Measurements from ENCODE around the gene ACVRL1. TPM values are rescaled to one million over a fixed set of nuclear protein-coding genes. Genes with fewer than 3 reads are reported as not detected.

ACVRL1 gene
- total RNA-seq, 4 donors from 2014 or later: 115 to 440 (median 137) TPM

DNA sequence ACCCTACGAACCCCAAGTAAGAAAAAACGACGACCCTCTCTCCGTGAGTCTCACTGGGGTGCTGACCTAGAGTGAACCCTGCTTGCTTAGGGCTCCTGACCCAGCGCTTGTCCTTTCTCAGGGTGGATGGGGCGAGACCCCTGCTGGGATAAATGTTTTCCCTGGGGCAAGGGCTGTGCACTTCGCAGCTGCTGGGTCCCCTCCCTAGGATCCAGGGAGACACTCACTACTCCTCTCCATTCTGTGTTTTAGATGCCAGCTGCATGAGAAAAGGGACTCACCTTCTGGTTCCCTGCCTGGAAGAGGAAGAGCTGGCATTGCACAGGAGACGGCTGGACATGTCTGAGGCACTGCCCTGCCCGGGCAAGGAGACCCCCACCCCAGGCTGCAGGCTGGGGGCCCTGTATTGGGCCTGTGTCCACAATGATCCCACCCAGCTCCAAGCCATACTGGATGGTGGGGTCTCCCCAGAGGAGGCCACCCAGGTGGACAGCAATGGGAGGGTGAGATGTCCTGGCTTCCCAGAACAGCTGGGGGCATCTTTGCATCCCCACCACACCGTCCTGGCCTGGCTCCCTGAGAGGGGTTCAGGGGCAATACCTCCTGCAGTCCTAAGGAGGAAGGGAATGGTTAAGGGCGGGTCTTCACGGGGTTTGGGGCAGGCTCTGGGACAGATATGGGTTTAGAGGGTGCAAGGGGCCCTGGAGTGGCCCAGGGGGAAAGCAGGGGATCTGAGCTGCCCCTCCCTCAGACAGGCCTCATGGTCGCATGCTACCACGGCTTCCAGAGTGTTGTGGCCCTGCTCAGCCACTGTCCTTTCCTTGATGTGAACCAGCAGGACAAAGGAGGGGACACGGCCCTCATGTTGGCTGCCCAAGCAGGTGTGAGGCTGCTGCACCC is 18.7 kb upstream of the ACVRL1 start:
- no peak for DNase-seq
- H3K27me3 ChIP-seq: peaks cover 3% of the 10 kb centered on the region
- TF ChIP-seq, protein P1, sequence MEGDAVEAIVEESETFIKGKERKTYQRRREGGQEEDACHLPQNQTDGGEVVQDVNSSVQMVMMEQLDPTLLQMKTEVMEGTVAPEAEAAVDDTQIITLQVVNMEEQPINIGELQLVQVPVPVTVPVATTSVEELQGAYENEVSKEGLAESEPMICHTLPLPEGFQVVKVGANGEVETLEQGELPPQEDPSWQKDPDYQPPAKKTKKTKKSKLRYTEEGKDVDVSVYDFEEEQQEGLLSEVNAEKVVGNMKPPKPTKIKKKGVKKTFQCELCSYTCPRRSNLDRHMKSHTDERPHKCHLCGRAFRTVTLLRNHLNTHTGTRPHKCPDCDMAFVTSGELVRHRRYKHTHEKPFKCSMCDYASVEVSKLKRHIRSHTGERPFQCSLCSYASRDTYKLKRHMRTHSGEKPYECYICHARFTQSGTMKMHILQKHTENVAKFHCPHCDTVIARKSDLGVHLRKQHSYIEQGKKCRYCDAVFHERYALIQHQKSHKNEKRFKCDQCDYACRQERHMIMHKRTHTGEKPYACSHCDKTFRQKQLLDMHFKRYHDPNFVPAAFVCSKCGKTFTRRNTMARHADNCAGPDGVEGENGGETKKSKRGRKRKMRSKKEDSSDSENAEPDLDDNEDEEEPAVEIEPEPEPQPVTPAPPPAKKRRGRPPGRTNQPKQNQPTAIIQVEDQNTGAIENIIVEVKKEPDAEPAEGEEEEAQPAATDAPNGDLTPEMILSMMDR (IDR thresholded peaks at IDR 0.05): no peak
- TF ChIP-seq EP300 (IDR thresholded peaks at IDR 0.05; ENCODE audit: low read depth) (no peak), POLR2A (IDR thresholded peaks at IDR 0.05) (no peak), POLR2AphosphoS5 (IDR thresholded peaks at IDR 0.05) (no peak)
- in situ Hi-C loops (cut with MboI; ENCODE audit: low pct_ligation_motif_present in 1 of 4, low pct_unique_long_range_greater_than_20kb in 1 of 4, low sequenced_read_pairs in 3 of 4): no loop called here
- peaks cover 0 to 13% (median 7%) of the 10 kb centered on the region in 4 donors for H3K4me1 ChIP-seq
- no peaks in the 10 kb centered on the region for H3K36me3 ChIP-seq
- no peak overlapping the region for H3K4me3 ChIP-seq
- intact Hi-C loops (cut with DNase I; ENCODE audit: low total_unique reads): loop anchor here (5.0 kb wide), 1 partner anchor 94 kb away; no protein-coding TSS in a partner anchor
- H3K27ac ChIP-seq: no peak overlapping the region
- WGBS, 2 donors (ENCODE audit: low coverage in 1 of 2): 0 to 79% methylated on average over 1 to 15 of the region's 15 CpGs
- no peaks in the 10 kb centered on the region for H3K9me3 ChIP-seq

DNA sequence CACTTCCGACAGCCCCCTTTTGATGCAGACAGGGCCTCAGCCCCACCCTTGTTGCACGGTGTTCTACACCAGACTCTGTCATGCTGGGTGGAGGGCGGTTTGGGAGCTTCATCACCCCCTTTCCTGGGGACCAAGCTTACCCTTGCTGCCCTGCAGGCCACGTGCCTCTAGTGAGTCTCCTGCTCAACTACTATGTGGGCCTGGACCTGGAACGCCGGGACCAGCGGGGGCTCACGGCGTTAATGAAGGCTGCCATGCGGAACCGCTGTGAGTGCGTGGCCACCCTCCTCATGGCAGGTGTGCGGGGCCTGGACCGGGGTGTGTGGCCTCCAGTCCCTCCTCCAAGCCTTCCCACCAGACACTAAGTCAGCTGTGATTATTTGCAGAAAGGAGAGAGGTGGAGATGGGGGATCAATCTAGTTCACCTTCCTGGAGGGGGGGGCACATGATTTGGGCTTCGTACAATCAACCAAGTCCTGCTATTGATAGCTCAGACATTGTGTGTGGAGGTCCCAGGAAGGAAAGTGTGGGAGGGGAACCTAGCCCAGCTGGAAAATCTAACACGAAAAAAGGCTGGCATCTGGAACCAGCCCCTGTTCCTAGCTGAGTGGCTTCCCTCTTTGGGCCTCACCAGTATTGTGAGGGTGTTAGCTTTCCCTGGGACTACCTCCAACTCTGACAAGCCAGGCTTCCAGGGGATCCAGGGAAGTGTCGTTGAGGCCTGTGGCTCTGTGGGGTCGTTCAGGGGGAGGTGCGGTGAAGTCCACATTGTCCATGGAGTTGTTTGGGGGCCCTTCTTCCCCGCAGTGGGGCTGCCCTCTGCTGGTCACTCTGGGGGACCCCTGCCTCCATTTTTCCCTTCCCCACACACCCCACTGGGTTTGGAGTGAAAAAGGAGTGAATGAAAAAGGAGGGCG is 17.8 kb upstream of the ACVRL1 start:
- H3K9me3 ChIP-seq: no peaks in the 10 kb centered on the region
- H3K36me3 ChIP-seq: no peaks in the 10 kb centered on the region
- no peak overlapping the region for H3K4me3 ChIP-seq
- no peak for DNase-seq
- peaks cover 0 to 13% (median 7%) of the 10 kb centered on the region in 4 donors for H3K4me1 ChIP-seq
- in situ Hi-C loops (cut with MboI; ENCODE audit: low pct_ligation_motif_present in 1 of 4, low pct_unique_long_range_greater_than_20kb in 1 of 4, low sequenced_read_pairs in 3 of 4) (no loop called here), intact Hi-C loops (cut with DNase I; ENCODE audit: low total_unique reads) (loop anchor here (5.0 kb wide), 1 partner anchor 93 kb away; no protein-coding TSS in a partner anchor)
- peaks cover 3% of the 10 kb centered on the region for H3K27me3 ChIP-seq
- TF ChIP-seq POLR2A (IDR thresholded peaks at IDR 0.05) (no peak), POLR2AphosphoS5 (IDR thresholded peaks at IDR 0.05) (no peak), EP300 (IDR thresholded peaks at IDR 0.05; ENCODE audit: low read depth) (no peak)
- TF ChIP-seq, protein P1 (IDR thresholded peaks at IDR 0.05): no peak
- WGBS, 2 donors (ENCODE audit: low coverage in 1 of 2): 85% methylated on average over 21 of the region's 21 CpGs; no CpG with 5 or more reads in 1 of the 2 donors
- no peak overlapping the region for H3K27ac ChIP-seq

DNA sequence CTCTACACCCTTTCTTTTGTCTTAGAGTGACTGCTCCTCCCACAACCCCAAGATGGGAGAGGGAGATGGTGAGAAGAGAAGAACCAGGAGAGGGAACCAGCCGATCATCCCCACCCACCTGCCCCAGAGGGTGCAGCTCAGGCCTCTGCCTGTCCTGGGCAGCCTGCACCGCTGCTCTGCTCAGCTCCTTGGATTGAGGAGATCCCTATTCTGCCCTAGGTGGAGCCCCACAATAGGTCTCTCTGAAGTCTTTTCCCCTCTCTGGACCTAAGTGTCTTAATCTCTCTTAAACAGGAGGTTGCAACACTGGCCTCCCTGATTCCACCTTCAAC is 17.2 kb upstream of the ACVRL1 start:
- intact Hi-C loops (cut with DNase I; ENCODE audit: low total_unique reads) (no loop called here), in situ Hi-C loops (cut with MboI; ENCODE audit: low pct_ligation_motif_present in 1 of 4, low pct_unique_long_range_greater_than_20kb in 1 of 4, low sequenced_read_pairs in 3 of 4) (no loop called here)
- TF ChIP-seq POLR2A (IDR thresholded peaks at IDR 0.05): no peak
- no peak overlapping the region for H3K27ac ChIP-seq
- no peak for DNase-seq
- WGBS, 2 donors (ENCODE audit: low coverage in 1 of 2): 90 to 100% methylated on average over 1 to 2 of the region's 2 CpGs
- no peaks in the 10 kb centered on the region for H3K9me3 ChIP-seq
- H3K4me1 ChIP-seq: peaks cover 5 to 18% (median 9%) of the 10 kb centered on the region in 4 donors
- H3K4me3 ChIP-seq: no peak overlapping the region
- H3K36me3 ChIP-seq: no peaks in the 10 kb centered on the region
- peaks cover 3% of the 10 kb centered on the region for H3K27me3 ChIP-seq

DNA sequence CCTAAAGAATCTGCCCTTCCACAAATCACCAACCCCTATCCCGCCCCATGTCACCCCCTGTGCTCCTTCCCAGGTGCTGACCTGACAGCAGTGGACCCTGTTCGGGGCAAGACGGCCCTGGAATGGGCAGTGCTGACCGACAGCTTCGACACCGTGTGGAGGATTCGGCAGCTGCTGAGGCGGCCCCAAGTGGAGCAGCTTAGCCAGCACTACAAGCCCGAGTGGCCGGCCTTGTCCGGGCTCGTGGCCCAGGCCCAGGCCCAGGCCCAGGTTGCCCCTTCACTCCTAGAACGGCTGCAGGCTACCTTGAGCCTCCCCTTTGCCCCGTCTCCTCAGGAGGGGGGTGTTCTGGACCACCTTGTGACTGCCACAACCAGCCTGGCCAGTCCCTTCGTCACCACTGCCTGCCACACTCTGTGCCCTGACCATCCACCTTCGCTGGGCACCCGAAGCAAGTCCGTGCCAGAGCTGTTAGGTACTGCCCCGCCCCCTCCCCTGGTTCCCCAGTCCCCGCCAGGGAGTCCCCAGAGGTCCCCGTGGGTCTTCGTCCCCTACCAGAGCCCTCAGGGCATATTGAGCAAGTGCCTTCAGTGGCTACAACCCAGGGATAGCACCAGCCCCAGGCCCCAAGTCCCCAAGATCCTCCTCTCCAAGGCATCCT is 16.7 kb upstream of the ACVRL1 start:
- no peak for DNase-seq
- Histone ChIP-seq H3K27me3 (peaks cover 3% of the 10 kb centered on the region), H3K36me3 (no peaks in the 10 kb centered on the region), H3K9me3 (no peaks in the 10 kb centered on the region), H3K27ac (no peak overlapping the region), H3K4me1 (peaks cover 5 to 22% (median 10%) of the 10 kb centered on the region in 4 donors), H3K4me3 (no peak overlapping the region)
- in situ Hi-C loops (cut with MboI; ENCODE audit: low pct_ligation_motif_present in 1 of 4, low pct_unique_long_range_greater_than_20kb in 1 of 4, low sequenced_read_pairs in 3 of 4): no loop called here
- intact Hi-C loops (cut with DNase I; ENCODE audit: low total_unique reads): no loop called here
- TF ChIP-seq EP300 (IDR thresholded peaks at IDR 0.05; ENCODE audit: low read depth) (no peak), POLR2AphosphoS5 (IDR thresholded peaks at IDR 0.05) (no peak), POLR2A (IDR thresholded peaks at IDR 0.05) (no peak)
- TF ChIP-seq, protein P1 (IDR thresholded peaks at IDR 0.05): no peak
- 81 to 100% methylated on average over 1 to 22 of the region's 22 CpGs for WGBS, 2 donors (ENCODE audit: low coverage in 1 of 2)

Data from transverse colon (tissue), 4 donors.